ENCODE measurements around the gene SLC13A4. TPM values are rescaled to one million over a fixed set of nuclear protein-coding genes. Genes with fewer than 3 reads are reported as not detected.
A peak's percentile ranks its signal among the peaks of the same experiment; 100 is the strongest.

Gene SLC13A4
- total RNA-seq, 1 donor = 0.36 TPM

- Histone ChIP-seq H3K9me3 (ENCODE audit: low read depth, low read length) (no peaks in the 10 kb centered on the region), H3K4me2 (ENCODE audit: insufficient read depth, low read length) (no peak overlapping the region), H3K27ac (ENCODE audit: low read depth, low read length) (peak overlapping the region; percentile 12), H3K27me3 (ENCODE audit: insufficient read depth, low read length) (no peaks in the 10 kb centered on the region), H3K4me1 (ENCODE audit: insufficient read depth, low read length) (peaks cover 26% of the 10 kb centered on the region), H2AFZ (ENCODE audit: low read length) (no peak overlapping the region), H4K20me1 (ENCODE audit: insufficient read depth, low read length) (no peaks in the 10 kb centered on the region), H3K4me3 (ENCODE audit: insufficient read depth, low read length) (no peak overlapping the region), H3K79me2 (ENCODE audit: insufficient read depth, low read length) (peaks cover 33% of the 10 kb centered on the region), H3K36me3 (ENCODE audit: insufficient read depth, low read length) (no peaks in the 10 kb centered on the region)
- TF ChIP-seq, protein P1, sequence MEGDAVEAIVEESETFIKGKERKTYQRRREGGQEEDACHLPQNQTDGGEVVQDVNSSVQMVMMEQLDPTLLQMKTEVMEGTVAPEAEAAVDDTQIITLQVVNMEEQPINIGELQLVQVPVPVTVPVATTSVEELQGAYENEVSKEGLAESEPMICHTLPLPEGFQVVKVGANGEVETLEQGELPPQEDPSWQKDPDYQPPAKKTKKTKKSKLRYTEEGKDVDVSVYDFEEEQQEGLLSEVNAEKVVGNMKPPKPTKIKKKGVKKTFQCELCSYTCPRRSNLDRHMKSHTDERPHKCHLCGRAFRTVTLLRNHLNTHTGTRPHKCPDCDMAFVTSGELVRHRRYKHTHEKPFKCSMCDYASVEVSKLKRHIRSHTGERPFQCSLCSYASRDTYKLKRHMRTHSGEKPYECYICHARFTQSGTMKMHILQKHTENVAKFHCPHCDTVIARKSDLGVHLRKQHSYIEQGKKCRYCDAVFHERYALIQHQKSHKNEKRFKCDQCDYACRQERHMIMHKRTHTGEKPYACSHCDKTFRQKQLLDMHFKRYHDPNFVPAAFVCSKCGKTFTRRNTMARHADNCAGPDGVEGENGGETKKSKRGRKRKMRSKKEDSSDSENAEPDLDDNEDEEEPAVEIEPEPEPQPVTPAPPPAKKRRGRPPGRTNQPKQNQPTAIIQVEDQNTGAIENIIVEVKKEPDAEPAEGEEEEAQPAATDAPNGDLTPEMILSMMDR (IDR thresholded peaks at IDR 0.05; ENCODE audit: extremely low read depth, low read depth, low read length) = no peak
- DNase-seq (ENCODE audit: insufficient read length, low spot score, missing footprints) = no peak
These were observed 43.3 kb downstream of the SLC13A4 start for GRCh38 chr7:135684699-135685098.

DNA sequence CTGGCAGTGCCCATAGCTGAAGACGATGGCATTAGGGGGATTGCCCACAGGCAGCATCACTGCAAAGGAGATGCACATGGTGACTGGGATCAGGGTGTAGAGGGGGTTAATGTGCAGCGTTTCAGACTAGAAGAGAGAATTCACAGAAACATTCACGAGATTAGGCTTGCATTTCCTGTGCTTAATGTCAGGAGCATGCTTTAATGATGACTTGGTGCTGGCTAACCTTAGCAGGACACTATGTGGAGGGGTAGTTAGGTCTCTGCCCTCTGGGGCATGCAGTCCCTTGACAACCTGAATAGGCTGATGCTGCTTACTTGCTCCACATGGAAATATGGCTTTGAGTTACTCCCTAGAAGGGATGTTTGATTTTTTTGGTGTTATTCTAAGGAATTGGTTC, 43.9 kb downstream of the SLC13A4 start:
- DNase-seq (ENCODE audit: insufficient read length, low spot score, missing footprints) = no peak
- H3K79me2 ChIP-seq (ENCODE audit: insufficient read depth, low read length) = peaks cover 37% of the 10 kb centered on the region
- H3K4me2 ChIP-seq (ENCODE audit: insufficient read depth, low read length) = no peak overlapping the region
- peaks cover 2% of the 10 kb centered on the region for H4K20me1 ChIP-seq (ENCODE audit: insufficient read depth, low read length)
- no peaks in the 10 kb centered on the region for H3K36me3 ChIP-seq (ENCODE audit: insufficient read depth, low read length)
- no peaks in the 10 kb centered on the region for H3K27me3 ChIP-seq (ENCODE audit: insufficient read depth, low read length)
- no peaks in the 10 kb centered on the region for H3K9me3 ChIP-seq (ENCODE audit: low read depth, low read length)
- H2AFZ ChIP-seq (ENCODE audit: low read length) = no peak overlapping the region
- H3K27ac ChIP-seq (ENCODE audit: low read depth, low read length) = no peak overlapping the region
- TF ChIP-seq, protein P1 (IDR thresholded peaks at IDR 0.05; ENCODE audit: extremely low read depth, low read depth, low read length) = no peak
- peaks cover 31% of the 10 kb centered on the region for H3K4me1 ChIP-seq (ENCODE audit: insufficient read depth, low read length)
- no peak overlapping the region for H3K4me3 ChIP-seq (ENCODE audit: insufficient read depth, low read length)

DNA sequence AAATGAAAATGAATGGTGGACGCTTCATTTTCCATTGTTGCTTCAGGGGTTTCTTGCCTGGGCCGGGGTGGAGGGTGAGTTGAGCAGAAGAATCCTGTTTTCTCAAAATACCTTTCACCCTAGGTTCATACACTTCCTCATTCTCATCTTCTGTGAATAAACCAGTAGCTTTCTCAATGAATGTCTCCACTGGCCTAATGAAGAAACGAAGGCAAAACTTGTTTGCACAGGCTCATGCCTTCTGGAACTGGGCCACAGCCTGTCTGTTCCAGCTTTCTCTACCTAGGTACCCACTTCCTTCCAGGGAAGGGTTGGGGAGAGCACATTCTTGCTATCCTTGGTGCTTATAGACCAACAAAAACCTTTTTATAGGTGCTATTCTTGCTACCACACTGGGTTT, 44.4 kb downstream of the SLC13A4 start:
- peaks cover 39% of the 10 kb centered on the region for H3K79me2 ChIP-seq (ENCODE audit: insufficient read depth, low read length)
- no peak overlapping the region for H3K4me3 ChIP-seq (ENCODE audit: insufficient read depth, low read length)
- no peaks in the 10 kb centered on the region for H3K9me3 ChIP-seq (ENCODE audit: low read depth, low read length)
- peaks cover 2% of the 10 kb centered on the region for H4K20me1 ChIP-seq (ENCODE audit: insufficient read depth, low read length)
- H3K27me3 ChIP-seq (ENCODE audit: insufficient read depth, low read length) = no peaks in the 10 kb centered on the region
- no peak overlapping the region for H3K27ac ChIP-seq (ENCODE audit: low read depth, low read length)
- no peak overlapping the region for H3K4me2 ChIP-seq (ENCODE audit: insufficient read depth, low read length)
- no peak overlapping the region for H2AFZ ChIP-seq (ENCODE audit: low read length)
- H3K36me3 ChIP-seq (ENCODE audit: insufficient read depth, low read length) = no peaks in the 10 kb centered on the region
- TF ChIP-seq, protein P1 (IDR thresholded peaks at IDR 0.05; ENCODE audit: extremely low read depth, low read depth, low read length) = no peak
- DNase-seq (ENCODE audit: insufficient read length, low spot score, missing footprints) = no peak
- peaks cover 36% of the 10 kb centered on the region for H3K4me1 ChIP-seq (ENCODE audit: insufficient read depth, low read length)

DNA sequence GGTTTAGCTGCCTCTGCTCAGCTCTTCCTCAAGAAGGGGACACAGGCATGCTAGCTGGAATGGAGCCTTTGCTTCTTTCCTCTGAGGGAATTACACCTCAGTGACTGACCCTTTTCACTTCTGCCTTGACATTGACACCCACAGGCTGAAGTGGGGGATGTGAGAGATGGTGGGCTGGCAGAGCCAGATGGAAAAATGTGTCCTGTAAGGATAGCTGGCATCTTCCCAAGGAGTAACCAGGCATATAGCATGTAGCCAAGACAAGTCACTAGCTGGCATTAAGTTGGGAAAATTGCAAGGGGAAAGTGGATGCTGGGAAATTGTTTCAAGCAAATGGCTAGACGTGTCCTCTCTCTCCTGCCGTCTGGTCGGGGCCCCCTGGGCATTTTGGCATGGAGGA, 45.8 kb downstream of the SLC13A4 start:
- Histone ChIP-seq H3K79me2 (ENCODE audit: insufficient read depth, low read length) (peaks cover 50% of the 10 kb centered on the region), H3K9me3 (ENCODE audit: low read depth, low read length) (no peaks in the 10 kb centered on the region), H3K27ac (ENCODE audit: low read depth, low read length) (no peak overlapping the region), H3K4me1 (ENCODE audit: insufficient read depth, low read length) (peaks cover 42% of the 10 kb centered on the region), H3K4me2 (ENCODE audit: insufficient read depth, low read length) (no peak overlapping the region), H3K4me3 (ENCODE audit: insufficient read depth, low read length) (no peak overlapping the region), H2AFZ (ENCODE audit: low read length) (no peak overlapping the region), H3K36me3 (ENCODE audit: insufficient read depth, low read length) (no peaks in the 10 kb centered on the region), H3K27me3 (ENCODE audit: insufficient read depth, low read length) (no peaks in the 10 kb centered on the region), H4K20me1 (ENCODE audit: insufficient read depth, low read length) (peaks cover 2% of the 10 kb centered on the region)
- TF ChIP-seq, protein P1 (IDR thresholded peaks at IDR 0.05; ENCODE audit: extremely low read depth, low read depth, low read length) = no peak
- DNase-seq (ENCODE audit: insufficient read length, low spot score, missing footprints) = no peak
